ENCODE data around the gene RAB6B.

RAB6B gene

GRCh38 chr3:133887803-133888703 lies 7.6 kb downstream of the RAB6B start:
- DNase-seq (ENCODE audit: low read depth): peak; percentile 14
- H3K4me3 ChIP-seq (replicated peaks; ENCODE audit: low read depth, low read length): no peak overlapping the region
- no peak for TF ChIP-seq CTCF (IDR thresholded peaks at IDR 0.05; ENCODE audit: low read length, missing control alignments)

GRCh38 chr3:133887074-133887802 lies 8.4 kb downstream of the RAB6B start:
- TF ChIP-seq CTCF (IDR thresholded peaks at IDR 0.05; ENCODE audit: low read length, missing control alignments): no peak
- H3K4me3 ChIP-seq (replicated peaks; ENCODE audit: low read depth, low read length): no peak overlapping the region
- no peak for DNase-seq (ENCODE audit: low read depth)

- H3K4me3 ChIP-seq (replicated peaks; ENCODE audit: low read depth, low read length): no peak overlapping the region
- no peak for DNase-seq (ENCODE audit: low read depth)
- TF ChIP-seq CTCF (IDR thresholded peaks at IDR 0.05; ENCODE audit: low read length, missing control alignments): no peak
Observed at GRCh38 chr3:133886031-133886722, 9.5 kb downstream of the RAB6B start.

GRCh38 chr3:133884887-133885711 lies 10.6 kb downstream of the RAB6B start:
- TF ChIP-seq CTCF (IDR thresholded peaks at IDR 0.05; ENCODE audit: low read length, missing control alignments): no peak
- DNase-seq (ENCODE audit: low read depth): no peak

GRCh38 chr3:133884054-133884886 lies 11.4 kb downstream of the RAB6B start:
- no peak for DNase-seq (ENCODE audit: low read depth)
- no peak for TF ChIP-seq CTCF (IDR thresholded peaks at IDR 0.05; ENCODE audit: low read length, missing control alignments)
- H3K4me3 ChIP-seq (replicated peaks; ENCODE audit: low read depth, low read length): no peak overlapping the region

More at GRCh38 chr3:133884887-133885711, 10.6 kb downstream of the RAB6B start:
- no peak overlapping the region for H3K4me3 ChIP-seq (replicated peaks; ENCODE audit: low read depth, low read length)

All from fibroblast of pulmonary artery (primary cell).